Right forelimb (tissue), 1 donor: ENCODE measurements around the gene AASS.
"Not testable (repeated sequence)": the region's sequence is repeated elsewhere in the genome, so short reads cannot be mapped to it uniquely, and the experiment has no call there.

Source experiments
- DNase-seq: peaks from one replicate; pipeline ENCODE4 v3.0.0-alpha.2; 2018

Gene AASS

GRCh38 chr7:122143751-122144711, at the start of gene AASS:
Gene AASS, minus strand, starts transcription at chr7:122144249. Its CDS starts 10,523 bp downstream, at chr7:122133726.
- peak; percentile 98 for DNase-seq

- no peak for DNase-seq
Observed at GRCh38 chr7:122188785-122189184, 44.7 kb upstream of the AASS start.

- DNase-seq: no peak
Observed at GRCh38 chr7:122183106-122183505, 39.1 kb upstream of the AASS start.

GRCh38 chr7:122182081-122182480, 38.0 kb upstream of the AASS start:
- no peak for DNase-seq

GRCh38 chr7:122172144-122172543, 28.1 kb upstream of the AASS start:
- not testable (repeated sequence) for DNase-seq

GRCh38 chr7:122166740-122167139, 22.7 kb upstream of the AASS start:
- DNase-seq: no peak

GRCh38 chr7:122166275-122166674, 22.2 kb upstream of the AASS start:
- DNase-seq: no peak

- no peak for DNase-seq
Observed at GRCh38 chr7:122161628-122162027, 17.6 kb upstream of the AASS start.

- DNase-seq: no peak
Observed at GRCh38 chr7:122155566-122155965, 11.5 kb upstream of the AASS start.

GRCh38 chr7:122148878-122149277, 4.8 kb upstream of the AASS start:
- no peak for DNase-seq

- no peak for DNase-seq
Observed at GRCh38 chr7:122148081-122148480, 4.0 kb upstream of the AASS start.

GRCh38 chr7:122145937-122146645, 2.0 kb upstream of the AASS start:
- no peak for DNase-seq

- no peak for DNase-seq
Observed at GRCh38 chr7:122143376-122143750, 686 bp downstream of the AASS start.

- no peak for DNase-seq
Observed at GRCh38 chr7:122140918-122141317, 3.1 kb downstream of the AASS start.

GRCh38 chr7:122137251-122138077, 6.6 kb downstream of the AASS start:
- no peak for DNase-seq

- DNase-seq: no peak
Observed at GRCh38 chr7:122136639-122137245, 7.3 kb downstream of the AASS start.

- DNase-seq: no peak
Observed at GRCh38 chr7:122136078-122136477, 8.0 kb downstream of the AASS start.

GRCh38 chr7:122135275-122135674, 8.8 kb downstream of the AASS start:
- DNase-seq: no peak

- DNase-seq: not testable (repeated sequence)
Observed at GRCh38 chr7:122134793-122135192, 9.3 kb downstream of the AASS start.

- DNase-seq: no peak
Observed at GRCh38 chr7:122133477-122133876, 10.6 kb downstream of the AASS start.

- DNase-seq: no peak
Observed at GRCh38 chr7:122132341-122132740, 11.7 kb downstream of the AASS start.

- no peak for DNase-seq
Observed at GRCh38 chr7:122123746-122124145, 20.3 kb downstream of the AASS start.

GRCh38 chr7:122118757-122119156, 25.3 kb downstream of the AASS start:
- DNase-seq: no peak
